Activated CD8-positive, alpha-beta memory T cell treated with anti-CD3 and anti-CD28 coated beads, Interleukin-2, amount 50 U/mL, for 48 hours (primary cell): Measurements from ENCODE around the gene EEF2K.
"Not testable (repeated sequence)": the region's sequence is repeated elsewhere in the genome, so short reads cannot be mapped to it uniquely, and the experiment has no call there.

Experiments
- DNase-seq: peaks from one replicate; pipeline ENCODE4 v3.0.0-alpha.2; 2020

The EEF2K gene

GRCh38 chr16:22190081-22190775 lies 15.8 kb upstream of the EEF2K start:
- DNase-seq = peak; percentile 100

DNA sequence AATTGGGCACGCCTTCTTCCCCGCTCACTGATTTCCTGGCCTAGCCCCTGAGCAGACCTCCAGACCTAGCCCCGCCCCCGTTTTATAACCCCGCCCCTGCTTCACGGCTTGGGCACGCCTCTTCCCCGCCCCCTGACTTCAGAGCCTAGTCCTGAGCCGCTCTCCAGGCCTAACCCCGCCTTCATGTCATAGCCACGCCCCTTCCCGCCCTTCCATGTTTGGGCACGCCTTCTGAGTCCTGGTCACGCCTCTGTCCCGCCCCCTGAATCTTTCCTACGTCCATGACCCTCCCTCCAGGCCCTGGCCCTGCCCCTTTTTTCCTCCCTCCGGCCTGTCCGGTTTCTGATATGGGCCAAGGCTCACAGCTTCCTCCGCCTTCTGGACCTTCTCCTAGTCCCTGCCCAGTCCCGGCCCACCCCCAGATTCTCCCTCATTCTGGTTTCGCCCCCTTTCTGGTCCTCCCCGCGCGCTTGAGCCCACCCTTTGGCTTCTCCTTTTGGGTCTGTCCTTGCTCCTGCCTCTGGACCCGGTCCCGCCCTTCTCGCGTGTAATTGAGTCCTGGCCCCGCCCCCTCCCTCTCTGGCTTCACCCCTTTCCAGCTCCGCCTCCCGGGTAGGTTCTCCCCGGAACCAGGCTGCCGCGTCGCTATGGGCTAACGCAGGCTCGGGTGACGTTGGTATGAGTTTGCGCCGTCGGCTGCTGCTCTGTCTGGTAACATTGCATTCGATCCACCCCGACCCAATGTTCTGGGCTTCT lies 15.1 kb upstream of the EEF2K start:
- peak; percentile 97 for DNase-seq

GRCh38 chr16:22191532-22192260 lies 14.4 kb upstream of the EEF2K start:
- peak; percentile 70 for DNase-seq

DNA sequence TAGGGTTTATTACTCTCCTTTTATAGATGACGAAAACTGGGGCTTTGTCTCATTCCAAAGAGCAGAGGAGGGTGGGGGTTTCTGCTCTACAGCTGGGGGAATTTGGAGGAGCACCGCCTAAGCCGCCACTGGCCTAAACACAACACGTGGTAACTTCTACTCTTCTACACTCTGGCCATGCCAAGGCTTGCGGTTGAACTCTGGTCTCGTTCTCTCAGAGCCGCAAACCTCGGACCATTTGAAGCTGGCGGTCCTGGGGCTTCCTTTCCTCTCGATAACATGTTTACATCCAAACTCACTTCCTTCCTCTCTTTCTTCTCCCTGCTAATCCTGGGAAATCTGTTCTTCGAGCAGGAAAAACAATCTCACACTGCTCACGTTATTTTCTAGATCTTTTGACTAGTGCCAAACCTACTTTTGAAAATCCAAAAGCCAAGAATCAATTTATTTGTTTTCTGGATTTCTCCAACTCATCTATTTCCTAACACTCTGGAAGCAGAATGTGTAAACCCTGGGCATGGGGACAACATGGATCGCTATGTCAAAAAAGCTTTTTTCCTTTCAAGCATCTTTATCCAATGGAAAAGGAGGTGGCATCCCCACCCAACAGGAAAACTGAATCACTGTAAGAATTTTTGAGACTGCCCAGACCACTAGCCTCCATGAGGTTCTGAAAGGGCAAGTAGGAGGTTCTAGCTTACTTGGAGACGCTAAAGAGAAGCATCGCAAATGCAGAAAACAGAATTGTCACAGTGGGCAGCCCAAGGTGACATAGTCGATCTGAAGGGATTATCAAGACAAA lies 13.6 kb upstream of the EEF2K start:
- peak; percentile 84 for DNase-seq

- no peak for DNase-seq
These were observed 13.0 kb upstream of the EEF2K start for GRCh38 chr16:22193063-22193411.

- DNase-seq = no peak
These were observed 11.2 kb upstream of the EEF2K start for GRCh38 chr16:22194707-22195444.

DNA sequence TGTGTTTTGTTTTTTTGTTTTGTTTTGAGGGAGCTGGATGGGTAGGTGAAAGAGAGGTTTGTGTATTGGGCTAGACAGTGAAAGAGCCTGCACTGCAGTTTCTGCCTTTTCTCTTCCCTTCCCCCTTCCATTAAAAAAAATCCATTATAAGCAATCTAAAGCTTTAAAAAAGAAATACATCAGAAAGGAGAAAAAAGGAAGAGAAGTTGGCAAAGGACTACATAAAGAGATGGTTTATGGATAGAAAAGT lies 10.7 kb upstream of the EEF2K start:
- DNase-seq = no peak

- DNase-seq = peak; percentile 100
These were observed 10.2 kb upstream of the EEF2K start for GRCh38 chr16:22195695-22196558.

DNA sequence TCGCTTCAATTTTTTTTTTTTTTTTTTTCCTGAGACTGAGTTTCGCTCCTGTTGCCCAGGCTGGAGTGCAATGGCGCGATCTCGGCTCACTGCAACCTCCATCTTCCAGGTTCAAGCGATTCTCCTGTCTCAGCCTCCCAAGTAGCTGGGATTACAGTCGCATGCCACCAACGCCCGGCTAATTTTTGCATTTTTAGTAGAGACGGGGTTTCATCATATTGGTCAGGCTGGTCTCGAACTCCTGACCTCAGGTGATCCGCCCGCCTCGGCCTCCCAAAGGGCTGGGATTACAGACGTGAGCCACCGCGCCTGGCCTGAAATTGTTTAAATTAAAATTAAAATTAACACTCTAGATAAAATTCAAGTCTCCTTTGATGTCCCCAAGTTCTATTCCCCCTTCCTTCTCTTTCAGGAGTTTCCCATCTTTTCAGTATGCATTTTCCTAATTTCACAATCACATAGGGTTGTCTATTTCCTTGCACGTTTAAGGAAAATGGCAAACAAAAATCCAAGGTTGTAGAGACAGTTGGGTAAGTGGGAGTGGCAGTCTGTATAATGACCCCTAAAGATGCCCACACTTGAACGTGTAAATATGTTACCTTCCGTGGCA lies 9.4 kb upstream of the EEF2K start:
- DNase-seq = not testable (repeated sequence)

DNA sequence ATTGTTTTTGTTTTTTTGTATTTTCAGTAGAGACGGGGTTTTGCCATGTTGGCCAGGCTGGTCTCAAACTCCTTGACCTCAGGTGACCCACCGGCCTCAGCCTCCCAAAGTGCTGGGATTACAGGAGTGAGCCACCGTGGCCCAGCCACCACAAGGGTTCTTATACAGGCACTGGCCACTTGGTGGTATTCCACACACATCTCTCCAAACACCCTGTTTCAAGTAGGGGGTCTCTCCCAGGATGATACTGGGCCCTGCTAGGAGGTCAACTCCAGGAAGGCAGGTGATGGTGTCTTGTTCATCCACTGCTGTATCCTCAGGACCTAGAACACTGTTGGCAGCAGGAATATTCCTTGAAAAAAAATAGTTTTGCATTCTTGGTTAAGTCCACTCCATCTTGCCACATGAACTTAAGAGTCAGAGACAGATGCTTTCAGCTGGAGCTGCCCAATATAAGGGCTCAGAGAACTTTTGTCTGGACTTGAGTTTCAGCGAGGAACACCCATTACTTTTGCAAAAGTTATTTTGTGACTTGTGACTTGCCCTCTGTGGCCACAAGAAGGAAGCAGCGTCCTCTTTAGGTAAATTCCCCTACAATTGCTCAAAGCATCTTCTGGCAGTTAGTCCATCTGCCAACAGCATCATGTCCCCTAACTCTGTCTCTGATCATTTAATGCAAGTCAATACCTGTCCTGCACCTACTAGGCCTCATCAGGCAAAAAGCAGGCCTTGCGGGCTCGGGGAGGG lies 7.4 kb upstream of the EEF2K start:
- DNase-seq = no peak

GRCh38 chr16:22202261-22202637 lies 3.8 kb upstream of the EEF2K start:
- DNase-seq = no peak

- no peak for DNase-seq
These were observed 3.0 kb upstream of the EEF2K start for GRCh38 chr16:22203091-22203490.

- DNase-seq = no peak
These were observed 1.9 kb upstream of the EEF2K start for GRCh38 chr16:22204091-22204655.

- no peak for DNase-seq
These were observed 483 bp upstream of the EEF2K start for GRCh38 chr16:22205577-22206012.

DNA sequence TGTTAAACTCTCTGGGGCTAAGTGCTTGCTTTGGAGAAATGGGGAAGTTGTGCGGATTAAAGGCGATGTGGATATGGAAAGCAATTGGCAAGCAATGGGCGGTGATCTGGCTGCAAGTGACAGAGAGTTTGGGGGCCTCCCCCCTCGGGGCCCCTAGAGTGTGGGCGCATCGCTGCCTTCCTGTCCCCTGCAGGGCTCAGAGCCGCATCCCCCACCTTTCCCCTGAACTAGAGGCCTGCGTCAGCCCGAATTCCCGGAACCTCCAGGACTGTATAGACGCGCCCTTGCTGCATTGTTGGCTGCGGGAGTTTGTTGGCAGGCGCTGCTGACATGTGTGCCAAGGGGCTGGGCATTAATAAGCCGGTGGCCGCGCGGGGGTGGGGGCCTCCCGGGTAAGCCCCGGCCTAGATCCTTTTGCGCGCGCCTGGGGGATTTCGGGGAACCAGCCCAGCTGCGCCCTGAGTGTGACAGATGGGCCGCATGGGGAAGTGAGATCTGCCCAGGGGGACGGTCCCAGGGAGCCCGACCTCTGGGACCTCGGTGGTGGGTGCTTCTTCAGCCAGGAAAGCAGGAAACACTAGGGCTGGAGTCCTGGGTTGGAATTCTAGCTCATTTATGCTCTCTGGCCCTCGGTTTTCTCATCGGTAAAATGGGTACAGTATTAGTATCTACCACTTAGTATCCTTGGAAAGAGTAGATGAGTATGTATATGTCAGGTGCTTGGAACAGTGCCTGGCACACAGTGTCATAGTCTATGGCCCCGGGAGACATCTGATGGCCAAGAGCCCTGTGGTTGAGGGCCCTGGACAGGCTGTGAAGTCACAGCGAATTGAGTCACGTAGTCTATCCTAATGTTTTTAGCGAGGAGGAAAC lies 1.0 kb downstream of the EEF2K start:
- peak; percentile 88 for DNase-seq

GRCh38 chr16:22207715-22208360 lies 1.8 kb downstream of the EEF2K start:
- DNase-seq = no peak

DNA sequence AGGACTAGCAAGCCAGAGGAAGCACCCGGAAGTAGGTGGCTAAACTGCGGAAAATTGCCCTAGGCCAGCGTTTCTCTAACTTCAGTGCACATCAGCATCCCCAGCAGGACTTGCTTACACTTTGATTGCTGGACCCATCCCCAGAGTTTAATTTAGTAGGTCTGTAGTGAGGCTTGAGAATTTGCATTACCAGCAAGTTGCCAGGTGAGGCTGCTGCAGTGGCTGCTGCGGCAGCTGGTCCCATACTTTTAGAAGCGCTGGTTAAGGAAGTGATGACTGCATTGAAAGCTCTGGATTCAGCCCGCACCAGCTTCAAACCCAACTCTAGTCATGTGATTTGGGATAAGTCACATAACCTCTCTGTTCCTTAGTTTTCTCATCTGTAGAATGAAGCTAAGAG lies 4.2 kb downstream of the EEF2K start:
- no peak for DNase-seq

DNA sequence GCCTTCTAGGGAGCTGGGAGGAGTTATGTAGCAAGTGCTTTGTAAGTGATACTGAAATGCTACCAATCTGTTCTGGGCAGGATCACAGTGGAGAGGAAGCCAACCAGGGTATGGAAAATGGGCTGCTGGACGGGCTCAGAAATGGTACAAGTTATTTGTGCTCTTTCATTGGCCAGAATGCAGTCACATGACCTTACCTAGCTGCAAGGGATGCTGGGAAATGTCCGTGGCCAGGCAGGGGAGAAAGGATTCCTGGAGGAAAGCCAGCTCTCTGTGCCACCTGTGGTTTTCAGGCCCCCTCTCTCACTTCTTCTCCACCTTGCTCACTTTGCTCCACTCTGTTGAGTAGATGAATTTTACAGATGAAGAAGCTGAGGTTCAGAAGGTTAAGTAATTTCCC lies 4.8 kb downstream of the EEF2K start:
- DNase-seq = no peak

DNA sequence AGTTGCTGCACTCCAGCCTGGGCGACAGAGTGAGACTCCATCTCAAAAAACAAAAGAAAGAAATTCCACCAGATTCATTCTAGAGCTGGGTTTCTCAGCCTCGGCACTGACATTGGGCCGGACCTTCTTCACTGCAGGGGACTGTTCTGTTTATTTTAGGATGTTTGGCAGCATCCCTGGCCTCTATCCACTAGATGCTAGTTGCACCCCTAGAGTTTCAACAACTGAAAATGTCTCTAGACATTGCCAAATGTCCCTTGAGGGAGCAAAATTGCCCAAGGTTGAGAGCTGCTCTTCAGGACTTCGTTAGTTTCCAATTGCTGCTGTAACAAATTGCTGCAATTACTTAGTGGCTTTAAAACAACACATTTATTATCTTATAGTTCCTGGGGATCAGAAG lies 7.2 kb downstream of the EEF2K start:
- no peak for DNase-seq
